Activated CD8-positive, alpha-beta T cell treated with anti-CD3 and anti-CD28 coated beads, Interleukin-2, amount 10 ng/mL, durations not matched to agents 7 days and 5 days (primary cell): ENCODE results near the gene TXN2. TPM values are rescaled to one million over a fixed set of nuclear protein-coding genes. Genes with fewer than 3 reads are reported as not detected.
A peak's percentile ranks its signal among the peaks of the same experiment; 100 is the strongest.
"Not testable (repeated sequence)": the region's sequence is repeated elsewhere in the genome, so short reads cannot be mapped to it uniquely, and the experiment has no call there.

Source experiments
- ATAC-seq: fragments of 150-1000 bp; cut with Tn5 transposase; one replicate; pipeline ENCODE4 v1.10.0; 2021; ENCODE audit warnings: moderate library complexity
- CTCF ChIA-PET: fragments of 350-600 bp; sonication (Branson Sonifier 250); formaldehyde crosslinking; loops from one replicate; lab custom pipeline; 2021; ENCODE audit warnings: antibody characterized with exemption; lab: Charles Lee
- POLR2A ChIA-PET: fragments of 350-600 bp; sonication (Branson Sonifier 250); formaldehyde crosslinking; loops from one replicate; lab custom pipeline; 2021; ENCODE audit warnings: antibody characterized with exemption; lab: Charles Lee
- DNase-seq: peaks from one replicate; pipeline ENCODE4 v3.0.0-alpha.2; 2020
- H3K27ac Mint-ChIP-seq: one replicate; pipeline ENCODE4 v1.8.0; 2021; ENCODE audit warnings: mild to moderate bottlenecking, mixed read lengths
- H3K27me3 Mint-ChIP-seq: one replicate; pipeline ENCODE4 v1.8.0; 2021; ENCODE audit warnings: low read depth, mixed read lengths
- H3K36me3 Mint-ChIP-seq: one replicate; pipeline ENCODE4 v1.8.0; 2021; ENCODE audit warnings: low read depth, mixed read lengths
- H3K4me1 Mint-ChIP-seq: one replicate; pipeline ENCODE4 v1.8.0; 2021; ENCODE audit warnings: low read depth, mixed read lengths
- H3K4me3 Mint-ChIP-seq: one replicate; pipeline ENCODE4 v1.8.0; 2021; ENCODE audit warnings: mild to moderate bottlenecking, mixed read lengths
- H3K9me3 Mint-ChIP-seq: one replicate; pipeline ENCODE4 v1.8.0; 2022; ENCODE audit warnings: mixed read lengths; ENCODE audit not compliant: insufficient read depth
- total RNA-seq, 2 experiments: library from RNA; stranded (reverse); gene quantifications; one replicate each; pipeline ENCODE4 v1.2.3, GENCODE V29; 2021

Gene TXN2
- total RNA-seq, 2 experiments from 2014 or later, result 74.1 to 78.4 TPM

DNA sequence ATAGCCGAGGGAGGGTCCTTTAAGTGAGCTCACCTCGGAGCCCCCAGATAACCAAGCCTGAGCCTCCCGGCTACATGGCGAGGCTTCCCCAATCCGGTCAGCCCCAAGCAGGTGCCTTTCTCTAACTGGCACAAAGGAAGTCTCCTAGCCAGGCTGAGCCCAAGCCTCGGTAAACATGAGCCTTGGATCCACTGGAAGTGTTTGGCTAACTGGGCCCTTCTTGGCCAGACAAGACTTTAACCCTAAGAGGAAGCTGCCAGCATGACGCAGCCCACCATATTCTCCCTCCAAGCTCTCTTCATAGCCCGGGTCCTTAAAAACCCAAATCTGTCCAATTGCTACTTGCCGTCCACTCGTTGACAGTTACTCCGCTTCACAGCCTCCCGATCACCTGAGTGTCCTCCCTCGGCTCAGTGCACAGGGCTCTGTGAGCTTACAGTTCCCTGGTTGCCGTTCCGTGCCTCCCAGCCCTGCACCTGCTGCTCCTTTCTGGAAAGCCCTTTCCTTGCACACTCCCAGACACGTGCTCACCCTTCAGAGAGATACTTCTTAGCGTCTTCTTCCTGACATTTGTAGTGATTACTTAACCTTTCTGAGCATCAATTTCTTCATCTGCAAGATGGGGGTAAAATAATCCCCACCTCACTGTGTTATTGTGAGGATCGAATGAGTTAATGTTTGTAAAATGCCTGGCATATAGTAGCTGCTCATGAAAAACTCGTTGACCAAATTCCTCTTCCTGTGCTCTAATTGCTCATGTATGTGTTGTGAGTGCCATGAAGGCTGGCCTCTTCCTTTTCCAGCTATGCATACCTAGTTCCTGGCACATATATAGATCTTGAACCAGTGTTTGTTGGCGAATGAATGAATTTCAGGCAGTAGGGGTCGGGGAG, 25.6 kb downstream of the TXN2 start:
- peaks cover 61% of the 10 kb centered on the region for H3K4me1 Mint-ChIP-seq
- POLR2A ChIA-PET, result interaction anchor here (0.7 to 3.3 kb wide), 8 partner anchors 11 to 124 kb away, joined by 3 to 10 read pairs (median 5); partner anchors contain the start of gene TXN2
- peak overlapping the region; percentile 73 for H3K27ac Mint-ChIP-seq
- no peaks in the 10 kb centered on the region for H3K36me3 Mint-ChIP-seq
- CTCF ChIA-PET, result interaction anchor here (0.6 to 3.9 kb wide), 12 partner anchors 8 to 169 kb away, joined by 3 to 20 read pairs (median 5); no protein-coding TSS in a partner anchor
- DNase-seq, result no peak
- no peaks in the 10 kb centered on the region for H3K27me3 Mint-ChIP-seq
- no peaks in the 10 kb centered on the region for H3K9me3 Mint-ChIP-seq
- peak overlapping the region; percentile 70 for H3K4me3 Mint-ChIP-seq
- ATAC-seq, result no peak

DNA sequence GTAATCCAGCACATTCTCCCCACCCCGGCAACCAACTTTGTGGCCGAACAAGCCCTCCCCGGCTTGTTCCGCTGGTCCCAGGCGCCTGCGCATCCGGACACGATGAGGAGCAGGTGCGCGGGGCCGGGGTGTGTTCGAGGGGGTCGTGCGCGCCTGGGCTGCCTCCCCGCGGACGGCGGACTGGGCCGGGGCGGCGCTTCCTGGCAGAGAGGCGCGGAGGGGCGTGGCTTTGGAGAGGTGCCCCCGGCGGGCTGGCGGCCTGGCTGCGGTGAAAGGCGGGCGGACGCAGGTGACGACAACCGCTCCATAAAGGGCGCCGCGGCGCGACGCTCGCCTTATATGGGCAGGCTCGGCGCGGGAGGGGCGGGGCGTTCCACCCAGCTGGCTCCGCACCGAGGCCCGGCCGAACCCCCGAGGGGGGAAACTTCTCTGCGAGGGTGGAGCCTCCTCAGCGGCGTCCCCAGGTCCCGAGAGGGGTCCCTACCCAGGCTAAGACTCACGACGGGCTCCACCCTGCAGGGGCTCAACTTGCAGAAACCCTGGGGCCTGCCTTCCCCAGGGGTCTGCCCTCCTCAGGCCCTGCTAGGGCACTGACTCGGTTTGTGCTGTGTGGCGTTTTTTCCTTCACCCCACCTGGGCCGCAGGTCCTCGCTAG, 26.4 kb downstream of the TXN2 start:
- peak overlapping the region; percentile 70 for H3K4me3 Mint-ChIP-seq
- POLR2A ChIA-PET, result interaction anchor here (0.7 to 3.3 kb wide), 9 partner anchors 11 to 124 kb away, joined by 3 to 10 read pairs (median 5); partner anchors contain the start of genes EIF3D and TXN2
- CTCF ChIA-PET, result interaction anchor here (0.6 to 3.9 kb wide), 15 partner anchors 8 to 168 kb away, joined by 3 to 20 read pairs (median 4); no protein-coding TSS in a partner anchor
- peak; percentile 98 for DNase-seq
- peak overlapping the region; percentile 79 for H3K27ac Mint-ChIP-seq
- ATAC-seq, result peak; percentile 78
- H3K36me3 Mint-ChIP-seq, result no peaks in the 10 kb centered on the region
- H3K9me3 Mint-ChIP-seq, result no peaks in the 10 kb centered on the region
- no peaks in the 10 kb centered on the region for H3K27me3 Mint-ChIP-seq
- peaks cover 62% of the 10 kb centered on the region for H3K4me1 Mint-ChIP-seq

DNA sequence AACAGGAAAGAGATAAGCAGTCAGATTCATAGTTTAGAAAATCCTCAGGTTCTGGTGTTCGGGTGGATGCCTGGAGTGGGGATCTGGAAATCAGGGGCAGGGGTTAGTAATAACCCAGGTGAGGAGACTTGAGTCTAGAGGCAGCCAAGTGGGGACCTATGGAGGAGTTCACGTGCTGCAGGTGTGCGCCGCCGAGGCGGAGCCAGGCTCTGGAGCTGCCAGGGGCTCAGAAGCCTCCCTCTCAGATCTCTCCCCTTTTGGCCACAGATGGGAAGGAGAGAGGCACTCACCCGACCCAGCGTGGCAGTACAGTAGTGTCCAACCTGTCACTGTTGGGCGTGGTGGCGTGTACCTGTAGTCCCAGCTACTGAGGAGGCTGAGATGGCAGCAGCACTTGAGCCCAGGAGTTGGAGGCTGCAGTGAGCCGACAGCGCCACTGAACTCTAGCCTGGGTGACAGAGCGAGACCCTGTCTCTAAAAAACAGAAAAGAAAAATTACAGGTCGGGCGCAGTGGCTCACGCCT, 27.5 kb downstream of the TXN2 start:
- ChIA-PET CTCF (interaction anchor here (0.8 to 3.9 kb wide), 10 partner anchors 17 to 153 kb away, joined by 3 to 20 read pairs (median 3); no protein-coding TSS in a partner anchor), POLR2A (interaction anchor here (0.7 to 3.3 kb wide), 3 partner anchors 66 to 119 kb away, joined by 3 to 10 read pairs (median 3); partner anchors contain the start of genes EIF3D and MYH9)
- ATAC-seq, result no peak
- H3K27me3 Mint-ChIP-seq, result no peaks in the 10 kb centered on the region
- H3K4me1 Mint-ChIP-seq, result peaks cover 66% of the 10 kb centered on the region
- H3K27ac Mint-ChIP-seq, result peak overlapping the region; percentile 81
- H3K9me3 Mint-ChIP-seq, result no peaks in the 10 kb centered on the region
- H3K4me3 Mint-ChIP-seq, result peak overlapping the region; percentile 70
- H3K36me3 Mint-ChIP-seq, result no peaks in the 10 kb centered on the region
- no peak for DNase-seq

DNA sequence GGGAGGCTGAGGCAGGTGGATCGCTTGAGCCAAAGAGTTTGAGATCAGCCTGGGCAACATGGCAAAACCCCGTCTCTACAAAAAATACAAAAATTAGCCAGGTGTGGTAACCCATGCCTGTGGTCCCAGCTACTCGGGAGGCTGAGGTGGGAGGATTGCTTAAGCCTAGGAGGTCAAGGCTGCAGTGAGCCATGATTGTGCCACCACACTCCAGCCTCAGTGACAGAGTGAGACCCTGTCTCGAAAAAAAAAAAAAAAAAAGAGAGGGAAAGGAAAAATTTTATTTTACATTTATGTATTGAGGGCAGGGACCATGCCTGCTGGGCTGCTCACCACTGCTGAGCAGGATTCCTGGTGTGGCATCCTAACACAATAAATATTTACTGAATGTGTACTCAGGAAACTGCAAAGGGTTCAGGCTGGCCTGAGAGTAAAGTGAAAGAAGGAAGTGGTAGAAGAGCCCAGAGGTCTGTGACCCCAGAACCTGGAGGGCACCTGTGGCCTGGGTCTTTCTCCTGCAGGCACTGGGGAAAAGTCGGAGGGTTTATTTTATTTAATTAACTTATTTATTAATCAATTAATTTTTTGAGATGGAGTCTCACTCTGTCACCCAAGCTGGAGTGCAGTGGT, 28.3 kb downstream of the TXN2 start:
- H3K27ac Mint-ChIP-seq, result peak overlapping the region; percentile 92
- peak; percentile 31 for DNase-seq
- POLR2A ChIA-PET, result interaction anchor here (3.3 kb wide), 1 partner anchor 118 kb away, joined by 10 read pairs; no protein-coding TSS in a partner anchor
- H3K9me3 Mint-ChIP-seq, H3K27me3 Mint-ChIP-seq, H3K36me3 Mint-ChIP-seq, ATAC-seq: not testable (repeated sequence)
- CTCF ChIA-PET, result interaction anchor here (0.8 to 3.9 kb wide), 3 partner anchors 18 to 152 kb away, joined by 3 to 20 read pairs (median 3); no protein-coding TSS in a partner anchor
- peaks cover 66% of the 10 kb centered on the region for H3K4me1 Mint-ChIP-seq
- peak overlapping the region; percentile 61 for H3K4me3 Mint-ChIP-seq

DNA sequence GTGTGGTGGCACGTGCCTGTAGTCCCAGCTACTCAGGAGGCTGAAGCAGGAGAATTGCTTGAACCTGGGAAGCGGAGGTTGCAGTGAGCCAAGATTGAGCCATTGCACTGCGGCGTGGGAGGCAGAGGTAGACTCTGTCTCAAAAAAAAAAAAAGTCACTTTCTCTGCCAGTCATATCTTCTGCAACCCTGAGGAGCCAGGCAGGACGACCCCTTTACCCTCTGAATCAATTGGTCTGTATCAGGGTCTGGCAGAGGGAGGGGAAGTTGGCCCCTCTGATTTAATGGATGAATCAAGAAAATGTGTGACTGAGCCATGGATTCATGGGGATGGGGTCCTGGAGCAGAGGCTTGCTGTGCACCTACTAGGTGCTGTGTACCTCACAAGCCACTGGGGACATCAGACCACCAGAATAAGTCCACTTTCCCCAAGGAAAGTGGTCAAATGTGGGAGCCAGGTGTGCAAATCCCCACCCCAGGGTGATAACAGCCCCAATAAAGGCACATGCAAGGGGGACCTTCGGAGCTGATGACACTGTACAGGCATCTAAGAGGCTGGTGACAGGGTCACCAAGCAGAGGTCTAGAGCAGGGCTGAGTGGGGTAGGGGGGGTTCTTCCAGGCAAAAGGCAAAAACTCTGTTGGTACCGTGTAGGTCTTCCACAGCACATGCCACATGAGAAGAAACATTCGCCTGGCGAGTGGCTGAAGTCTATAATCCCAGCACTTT, 29.0 kb downstream of the TXN2 start:
- Mint-ChIP-seq H3K4me3 (peak overlapping the region; percentile 39), H3K27ac (peak overlapping the region; percentile 92), H3K9me3 (no peaks in the 10 kb centered on the region), H3K27me3 (no peaks in the 10 kb centered on the region), H3K4me1 (peaks cover 67% of the 10 kb centered on the region), H3K36me3 (no peaks in the 10 kb centered on the region)
- ATAC-seq (no peak), DNase-seq (peak; percentile 38)
- POLR2A ChIA-PET, result interaction anchor here (1.0 to 1.5 kb wide), 3 partner anchors 10 to 76 kb away, joined by 3 to 4 read pairs (median 4); no protein-coding TSS in a partner anchor
- CTCF ChIA-PET, result interaction anchor here (0.6 to 3.9 kb wide), 8 partner anchors 14 to 151 kb away, joined by 3 to 20 read pairs (median 4); no protein-coding TSS in a partner anchor

DNA sequence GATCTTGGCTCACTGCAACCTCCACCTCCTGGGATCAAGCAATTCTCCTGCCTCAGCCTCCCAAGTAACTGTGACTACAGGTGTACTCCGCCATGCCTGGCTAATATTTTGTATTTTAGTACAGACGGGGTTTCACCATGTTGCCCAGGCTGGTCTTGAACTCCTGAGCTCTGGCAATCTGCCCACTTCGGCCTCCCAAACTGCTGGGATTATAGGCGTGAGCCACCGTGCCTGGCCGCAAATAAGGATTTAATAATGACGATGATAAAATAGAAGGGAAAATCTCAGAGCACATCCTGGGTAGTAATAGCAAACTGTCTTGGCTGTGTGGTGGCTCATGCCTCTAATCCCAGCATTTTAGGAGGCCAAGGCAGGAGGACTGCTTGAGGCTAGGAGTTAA, 30.5 kb downstream of the TXN2 start:
- ChIA-PET CTCF (interaction anchor here (1.2 to 1.8 kb wide), 3 partner anchors 15 to 66 kb away, joined by 4 to 7 read pairs (median 5); no protein-coding TSS in a partner anchor), POLR2A (interaction anchor here (1.1 to 1.5 kb wide), 5 partner anchors 8 to 72 kb away, joined by 3 to 9 read pairs (median 4); partner anchors contain the start of genes MYH9 and TXN2)
- ATAC-seq, H3K36me3 Mint-ChIP-seq, H3K27me3 Mint-ChIP-seq, H3K4me3 Mint-ChIP-seq, DNase-seq, H3K9me3 Mint-ChIP-seq: not testable (repeated sequence)
- peaks cover 67% of the 10 kb centered on the region for H3K4me1 Mint-ChIP-seq
- peak overlapping the region; percentile 92 for H3K27ac Mint-ChIP-seq

DNA sequence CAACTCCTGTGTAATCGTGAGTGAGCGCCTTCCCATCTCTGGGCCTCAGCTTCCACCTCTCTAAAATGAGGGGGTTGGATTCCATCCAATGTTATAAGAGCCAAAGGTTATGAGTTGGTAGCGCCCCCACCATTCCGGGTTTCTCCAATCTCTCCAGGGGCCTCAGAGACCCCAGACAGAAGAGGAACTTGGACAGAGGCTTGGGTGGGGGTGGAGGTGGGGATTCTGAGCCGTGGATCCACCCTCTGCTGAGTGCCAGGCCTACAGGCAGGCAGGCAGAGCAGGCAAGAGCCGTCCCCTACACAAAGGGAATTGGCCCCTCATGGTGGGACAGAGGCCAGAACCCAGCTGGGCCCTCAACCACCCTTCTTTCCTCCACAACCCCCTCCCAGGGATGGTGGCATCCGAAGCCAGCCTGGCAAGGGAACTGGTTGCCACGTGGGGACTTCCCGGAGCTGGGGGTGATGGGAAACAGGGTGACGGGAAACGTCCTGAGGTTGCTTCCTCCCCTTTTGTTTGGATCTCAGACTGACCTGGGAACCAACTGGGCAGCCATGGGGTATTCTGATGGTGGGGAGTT, 31.8 kb downstream of the TXN2 start:
- Mint-ChIP-seq H3K27ac (peak overlapping the region; percentile 49), H3K4me3 (no peak overlapping the region), H3K4me1 (peaks cover 70% of the 10 kb centered on the region), H3K36me3 (no peaks in the 10 kb centered on the region), H3K9me3 (no peaks in the 10 kb centered on the region), H3K27me3 (no peaks in the 10 kb centered on the region)
- DNase-seq, result no peak
- CTCF ChIA-PET, result no interaction called here
- POLR2A ChIA-PET, result interaction anchor here (0.6 kb wide), 1 partner anchor 80 kb away, joined by 4 read pairs; no protein-coding TSS in a partner anchor
- no peak for ATAC-seq

DNA sequence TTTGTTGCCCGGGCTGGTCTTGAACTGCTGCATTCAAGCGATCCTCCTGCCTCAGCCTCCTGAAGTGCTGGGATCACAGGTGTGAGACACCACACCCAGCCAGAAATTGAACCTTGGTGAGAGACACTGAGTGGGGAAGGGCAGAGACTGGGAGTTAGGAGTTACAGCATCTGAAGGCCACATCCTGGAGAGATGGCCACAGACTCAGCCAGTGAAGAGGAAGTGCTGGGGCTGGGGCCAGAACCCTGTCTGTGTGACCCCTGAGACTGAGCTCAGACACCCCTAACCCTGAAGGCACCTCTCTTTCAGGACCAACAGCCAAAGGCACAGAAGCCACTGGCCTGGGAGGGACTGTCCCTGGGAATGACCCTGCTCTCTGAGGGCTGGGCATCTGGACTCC, 33.8 kb downstream of the TXN2 start:
- no peak overlapping the region for H3K4me3 Mint-ChIP-seq
- ChIA-PET POLR2A (interaction anchor here (1.2 kb wide), 1 partner anchor 12 kb away, joined by 5 read pairs; no protein-coding TSS in a partner anchor), CTCF (interaction anchor here (0.9 to 1.6 kb wide), 6 partner anchors 8 to 147 kb away, joined by 3 to 5 read pairs (median 3); no protein-coding TSS in a partner anchor)
- H3K4me1 Mint-ChIP-seq, result peaks cover 66% of the 10 kb centered on the region
- no peaks in the 10 kb centered on the region for H3K9me3 Mint-ChIP-seq
- ATAC-seq, result no peak
- H3K36me3 Mint-ChIP-seq, result no peaks in the 10 kb centered on the region
- H3K27me3 Mint-ChIP-seq, result no peaks in the 10 kb centered on the region
- peak overlapping the region; percentile 80 for H3K27ac Mint-ChIP-seq
- DNase-seq, result peak; percentile 39

DNA sequence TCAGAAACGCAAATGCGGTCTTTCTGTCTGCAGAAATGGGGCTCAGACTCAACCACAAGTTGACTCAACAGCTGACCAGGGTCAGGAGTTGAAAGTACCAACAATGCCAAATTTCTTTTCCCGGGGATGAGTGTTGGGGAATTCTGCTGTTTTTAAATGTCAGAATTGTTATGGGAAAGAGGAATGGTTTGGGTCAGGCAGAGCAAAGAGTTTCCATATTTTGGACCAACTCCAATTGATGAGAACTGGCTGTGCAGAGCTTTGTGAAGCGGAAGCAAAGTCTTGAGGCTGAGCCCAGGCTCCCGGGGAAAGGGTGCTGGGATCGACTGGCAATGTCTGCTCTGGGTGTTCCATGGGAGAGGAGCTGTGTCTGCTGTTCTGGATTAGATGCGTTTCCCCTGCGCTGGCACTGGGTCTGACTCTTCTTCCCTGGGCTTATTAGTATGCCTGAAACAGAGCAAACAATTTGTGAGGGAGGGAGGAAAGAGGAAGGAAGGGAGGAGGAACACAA, 36.2 kb downstream of the TXN2 start:
- H3K36me3 Mint-ChIP-seq, result no peaks in the 10 kb centered on the region
- no peaks in the 10 kb centered on the region for H3K9me3 Mint-ChIP-seq
- H3K4me3 Mint-ChIP-seq, result no peak overlapping the region
- no peak overlapping the region for H3K27ac Mint-ChIP-seq
- POLR2A ChIA-PET, result no interaction called here
- H3K27me3 Mint-ChIP-seq, result no peaks in the 10 kb centered on the region
- no peak for ATAC-seq
- no peak for DNase-seq
- CTCF ChIA-PET, result interaction anchor here (1.0 kb wide), 1 partner anchor 10 kb away, joined by 3 read pairs; no protein-coding TSS in a partner anchor
- peaks cover 52% of the 10 kb centered on the region for H3K4me1 Mint-ChIP-seq
